Measurements from ENCODE around the gene LMBR1L.
"Not testable (repeated sequence)": the region's sequence is repeated elsewhere in the genome, so short reads cannot be mapped to it uniquely, and the experiment has no call there.

The LMBR1L gene

GRCh38 chr12:49088150-49088931 lies 22.3 kb downstream of the LMBR1L start:
- DNase-seq (ENCODE audit: low read depth in 3 of 3): peak; percentile 42 to 62 (median 60)

- DNase-seq (ENCODE audit: low read depth in 3 of 3): no peak
Measured at GRCh38 chr12:49086116-49086515, 24.5 kb downstream of the LMBR1L start.

GRCh38 chr12:49084438-49084837 lies 26.2 kb downstream of the LMBR1L start:
- no peak for DNase-seq (ENCODE audit: low read depth in 3 of 3)

- DNase-seq (ENCODE audit: low read depth in 3 of 3): no peak
Measured at GRCh38 chr12:49079793-49080192, 30.9 kb downstream of the LMBR1L start.

GRCh38 chr12:49070971-49071370 lies 39.7 kb downstream of the LMBR1L start:
- no peak for DNase-seq (ENCODE audit: low read depth in 3 of 3)

GRCh38 chr12:49069507-49070346 lies 40.9 kb downstream of the LMBR1L start, which contains the start of gene RHEBL1:
TSS of gene RHEBL1 (minus strand) at chr12:49069979. CDS start at chr12:49069785, 194 bp downstream.
- peak; percentile 97 to 99 (median 98) for DNase-seq (ENCODE audit: low read depth in 3 of 3)

GRCh38 chr12:49068879-49069506 lies 41.7 kb downstream of the LMBR1L start:
- DNase-seq (ENCODE audit: low read depth in 3 of 3): no peak

GRCh38 chr12:49066120-49066519 lies 44.5 kb downstream of the LMBR1L start:
- no peak for DNase-seq (ENCODE audit: low read depth in 3 of 3)

GRCh38 chr12:49064767-49065152 lies 45.9 kb downstream of the LMBR1L start:
- DNase-seq (ENCODE audit: low read depth in 3 of 3): no peak

GRCh38 chr12:49061916-49062315 lies 48.7 kb downstream of the LMBR1L start:
- not testable (repeated sequence) for DNase-seq (ENCODE audit: low read depth in 3 of 3)

GRCh38 chr12:49061157-49061650 lies 49.4 kb downstream of the LMBR1L start:
- no peak for DNase-seq (ENCODE audit: low read depth in 3 of 3)

GRCh38 chr12:49060237-49061156 lies 50.1 kb downstream of the LMBR1L start, which contains the start of gene KMT2D:
TSS of gene KMT2D (minus strand) at chr12:49060794. CDS start at chr12:49055324, 5,470 bp downstream.
- peak; percentile 78 to 89 (median 81) for DNase-seq (ENCODE audit: low read depth in 3 of 3)

GRCh38 chr12:49059299-49060171 lies 51.1 kb downstream of the LMBR1L start:
- peak in 1 of 3 experiments; percentile 16 for DNase-seq (ENCODE audit: low read depth in 3 of 3)

GRCh38 chr12:49059045-49059298 lies 51.7 kb downstream of the LMBR1L start:
- no peak for DNase-seq (ENCODE audit: low read depth in 3 of 3)

GRCh38 chr12:49058366-49059044 lies 52.1 kb downstream of the LMBR1L start:
- no peak for DNase-seq (ENCODE audit: low read depth in 3 of 3)

GRCh38 chr12:49057888-49058287 lies 52.8 kb downstream of the LMBR1L start:
- DNase-seq (ENCODE audit: low read depth in 3 of 3): no peak

- DNase-seq (ENCODE audit: low read depth in 3 of 3): peak in 2 of 3 experiments; percentile 22 to 36
Measured at GRCh38 chr12:49055978-49056754, 54.5 kb downstream of the LMBR1L start.

GRCh38 chr12:49055092-49055491 lies 55.6 kb downstream of the LMBR1L start:
- no peak for DNase-seq (ENCODE audit: low read depth in 3 of 3)

GRCh38 chr12:49054524-49054923 lies 56.1 kb downstream of the LMBR1L start:
- DNase-seq (ENCODE audit: low read depth in 3 of 3): no peak

All from stimulated activated CD4-positive, alpha-beta T cell treated with anti-CD3 and anti-CD28 coated beads, TNF-alpha, amount 100 ng/mL, for 24 hours (primary cell).